OCI-LY1 (cell line): ENCODE measurements around the gene NBDY.

ENCODE experiments used
- H2AFZ ChIP-seq: fragments of 200-600 bp; sonication (generic), shearing (Covaris generic); 2 replicates; pipeline ENCODE4 v1.6.0; 2014; ENCODE audit warnings: antibody characterized with exemption, mild to moderate bottlenecking, low read length
- H3F3A ChIP-seq: fragments of 200-600 bp; sonication (generic), shearing (Covaris generic); 2 replicates; pipeline ENCODE4 v1.6.0; 2014; ENCODE audit warnings: mild to moderate bottlenecking, antibody characterized with exemption, low read length, moderate library complexity; ENCODE audit not compliant: insufficient read depth
- H3K27ac ChIP-seq: fragments of 200-600 bp; sonication (generic); 2 replicates; pipeline ENCODE4 v1.5.1; 2014; ENCODE audit warnings: low read length, mixed run types, mild to moderate bottlenecking, low read depth; ENCODE audit not compliant: poor library complexity, severe bottlenecking
- H3K27me3 ChIP-seq: fragments of 200-600 bp; sonication (generic); 2 replicates; pipeline ENCODE4 v1.6.0; 2014; ENCODE audit warnings: antibody characterized with exemption, mild to moderate bottlenecking, low read length, moderate library complexity; ENCODE audit not compliant: insufficient read depth
- H3K36me3 ChIP-seq: fragments of 200-600 bp; sonication (generic); 2 replicates; pipeline ENCODE4 v1.6.1; 2014; ENCODE audit warnings: mild to moderate bottlenecking, antibody characterized with exemption, low read length, moderate library complexity, mixed read lengths; ENCODE audit not compliant: insufficient read depth
- H3K4me1 ChIP-seq: fragments of 200-600 bp; sonication (generic); 2 replicates; pipeline ENCODE4 v1.5.1; 2014; ENCODE audit warnings: mild to moderate bottlenecking, low read length, moderate library complexity; ENCODE audit not compliant: insufficient read depth, severe bottlenecking
- H3K4me2 ChIP-seq: fragments of 200-600 bp; sonication (generic), shearing (Covaris generic); 2 replicates; pipeline ENCODE4 v1.6.1; 2014; ENCODE audit warnings: low read length
- H3K4me3 ChIP-seq: fragments of 200-600 bp; sonication (generic); 2 replicates; pipeline ENCODE4 v1.5.1; 2014; ENCODE audit warnings: low read length, low read depth, mild to moderate bottlenecking, mixed read lengths; ENCODE audit not compliant: poor library complexity, severe bottlenecking
- H3K79me2 ChIP-seq: fragments of 200-600 bp; shearing (Covaris generic); 2 replicates; pipeline ENCODE4 v1.6.1; 2016; ENCODE audit warnings: mixed run types, low read length, mixed read lengths; ENCODE audit not compliant: insufficient read depth
- H3K9ac ChIP-seq: fragments of 200-600 bp; sonication (generic), shearing (Covaris generic); 2 replicates; pipeline ENCODE4 v1.6.1; 2014; ENCODE audit warnings: mild to moderate bottlenecking, low read length, mixed read lengths
- H3K9me2 ChIP-seq: fragments of 200-600 bp; sonication (generic), shearing (Covaris generic); 2 replicates; pipeline ENCODE4 v1.6.1; 2014; ENCODE audit warnings: low read depth, mild to moderate bottlenecking, low read length, mixed read lengths
- H3K9me3 ChIP-seq: fragments of 200-600 bp; shearing (Covaris generic); 2 replicates; pipeline ENCODE4 v1.6.1; 2014; ENCODE audit warnings: low read length, mixed read lengths
- H4K20me1 ChIP-seq: fragments of 200-600 bp; sonication (generic), shearing (Covaris generic); 2 replicates; pipeline ENCODE4 v1.6.0; 2016; ENCODE audit warnings: mild to moderate bottlenecking, low read length; ENCODE audit not compliant: insufficient read depth
- EZH2 ChIP-seq: fragments of 200-600 bp; sonication (generic), shearing (Covaris generic); IDR thresholded peaks from 2 replicates; pipeline ENCODE4 v1.8.0; 2017; ENCODE audit warnings: borderline replicate concordance, mixed run types, mild to moderate bottlenecking, antibody characterized with exemption, low read length, moderate library complexity, mixed read lengths
- TF ChIP-seq, protein P1 (sequence below): fragments of 200-600 bp; sonication (generic), shearing (Covaris generic); IDR thresholded peaks from 2 replicates; pipeline ENCODE4 v1.5.1; 2017; ENCODE audit warnings: mild to moderate bottlenecking, antibody characterized with exemption, low read length, moderate library complexity, mixed read lengths

The NBDY gene

GRCh38 chrX:56764153-56764974 lies 35.3 kb downstream of the NBDY start:
- Histone ChIP-seq H3K27ac (peak overlapping the region; percentile 96), H3K9ac (peak overlapping the region; percentile 68), H3F3A (no peaks in the 10 kb centered on the region), H3K9me2 (no peaks in the 10 kb centered on the region), H2AFZ (no peak overlapping the region), H3K4me3 (peak overlapping the region; percentile 54), H3K27me3 (no peaks in the 10 kb centered on the region), H3K9me3 (no peaks in the 10 kb centered on the region), H3K36me3 (no peaks in the 10 kb centered on the region), H4K20me1 (no peaks in the 10 kb centered on the region), H3K4me2 (peak overlapping the region; percentile 80), H3K4me1 (peaks cover 47% of the 10 kb centered on the region), H3K79me2 (no peaks in the 10 kb centered on the region)
- TF ChIP-seq EZH2, result no peak
- TF ChIP-seq, protein P1, sequence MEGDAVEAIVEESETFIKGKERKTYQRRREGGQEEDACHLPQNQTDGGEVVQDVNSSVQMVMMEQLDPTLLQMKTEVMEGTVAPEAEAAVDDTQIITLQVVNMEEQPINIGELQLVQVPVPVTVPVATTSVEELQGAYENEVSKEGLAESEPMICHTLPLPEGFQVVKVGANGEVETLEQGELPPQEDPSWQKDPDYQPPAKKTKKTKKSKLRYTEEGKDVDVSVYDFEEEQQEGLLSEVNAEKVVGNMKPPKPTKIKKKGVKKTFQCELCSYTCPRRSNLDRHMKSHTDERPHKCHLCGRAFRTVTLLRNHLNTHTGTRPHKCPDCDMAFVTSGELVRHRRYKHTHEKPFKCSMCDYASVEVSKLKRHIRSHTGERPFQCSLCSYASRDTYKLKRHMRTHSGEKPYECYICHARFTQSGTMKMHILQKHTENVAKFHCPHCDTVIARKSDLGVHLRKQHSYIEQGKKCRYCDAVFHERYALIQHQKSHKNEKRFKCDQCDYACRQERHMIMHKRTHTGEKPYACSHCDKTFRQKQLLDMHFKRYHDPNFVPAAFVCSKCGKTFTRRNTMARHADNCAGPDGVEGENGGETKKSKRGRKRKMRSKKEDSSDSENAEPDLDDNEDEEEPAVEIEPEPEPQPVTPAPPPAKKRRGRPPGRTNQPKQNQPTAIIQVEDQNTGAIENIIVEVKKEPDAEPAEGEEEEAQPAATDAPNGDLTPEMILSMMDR, result peak; percentile 44

DNA sequence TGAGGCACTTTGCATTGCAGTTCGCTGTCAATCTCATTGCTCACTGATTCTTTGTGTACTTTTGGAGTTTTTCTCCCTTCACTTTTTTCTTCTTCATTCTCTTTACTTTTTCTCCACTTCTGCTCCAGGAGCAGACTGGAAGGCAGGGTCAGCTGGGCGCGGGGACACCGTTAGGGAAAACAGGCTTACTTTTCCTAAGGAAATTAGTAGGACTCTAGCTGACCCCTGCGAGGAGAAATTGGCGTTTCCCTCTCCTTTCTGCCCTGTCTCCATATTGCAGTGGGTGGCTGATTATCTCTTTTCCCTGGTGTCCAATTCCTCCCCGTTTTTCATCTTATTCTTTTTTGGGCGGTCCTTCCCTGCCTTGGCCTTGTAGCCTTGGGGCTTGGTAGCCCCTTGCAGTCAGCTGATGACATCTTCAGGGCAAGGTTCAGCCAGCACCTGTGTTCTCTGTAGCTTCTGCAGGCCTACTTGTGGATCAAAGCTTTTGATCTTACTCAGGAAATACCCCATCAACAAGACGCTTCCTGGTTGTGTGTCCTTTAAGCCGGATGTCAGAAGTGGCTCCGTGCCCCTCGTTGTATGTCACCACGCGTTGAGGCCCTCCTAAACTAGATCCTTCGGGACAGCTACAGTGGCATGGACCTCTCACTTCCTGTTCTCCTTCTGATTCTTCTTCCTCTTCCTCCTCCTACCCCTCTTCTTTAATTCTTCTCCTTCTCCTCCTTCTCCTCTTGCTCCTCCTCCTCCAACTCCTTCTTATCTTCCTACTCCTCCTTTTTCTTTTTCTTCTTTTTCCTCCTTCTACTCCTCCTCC lies 36.1 kb downstream of the NBDY start:
- Histone ChIP-seq H3K4me3 (peak overlapping the region; percentile 54), H3K4me1 (peaks cover 47% of the 10 kb centered on the region), H3K4me2 (peak overlapping the region; percentile 80), H3K9ac (peak overlapping the region; percentile 65), H3K36me3 (no peaks in the 10 kb centered on the region), H3K9me2 (no peaks in the 10 kb centered on the region), H3K27me3 (no peaks in the 10 kb centered on the region), H3K27ac (peak overlapping the region; percentile 96), H2AFZ (no peak overlapping the region), H3K9me3 (no peaks in the 10 kb centered on the region), H3K79me2 (no peaks in the 10 kb centered on the region), H3F3A (no peaks in the 10 kb centered on the region), H4K20me1 (no peaks in the 10 kb centered on the region)
- TF ChIP-seq, protein P1, result no peak
- TF ChIP-seq EZH2, result no peak

GRCh38 chrX:56765811-56766553 lies 36.9 kb downstream of the NBDY start:
- peak overlapping the region; percentile 80 for H3K4me2 ChIP-seq
- H3F3A ChIP-seq, result no peaks in the 10 kb centered on the region
- no peaks in the 10 kb centered on the region for H3K27me3 ChIP-seq
- no peaks in the 10 kb centered on the region for H3K79me2 ChIP-seq
- H2AFZ ChIP-seq, result no peak overlapping the region
- H4K20me1 ChIP-seq, result no peaks in the 10 kb centered on the region
- no peak overlapping the region for H3K4me3 ChIP-seq
- no peak for TF ChIP-seq EZH2
- TF ChIP-seq, protein P1, result no peak
- H3K27ac ChIP-seq, result peak overlapping the region; percentile 96
- no peaks in the 10 kb centered on the region for H3K9me3 ChIP-seq
- peak overlapping the region; percentile 65; the same call in 1 of the 2 replicates for H3K9ac ChIP-seq
- peaks cover 47% of the 10 kb centered on the region for H3K4me1 ChIP-seq
- no peaks in the 10 kb centered on the region for H3K9me2 ChIP-seq
- H3K36me3 ChIP-seq, result no peaks in the 10 kb centered on the region
